GM04504 (cell line): ENCODE data around the gene HOXD1.

Experiments used
- DNase-seq: peaks from one replicate; pipeline ENCODE4 v3.0.0-alpha.2; 2012; ENCODE audit warnings: low read depth

Gene HOXD1

DNA sequence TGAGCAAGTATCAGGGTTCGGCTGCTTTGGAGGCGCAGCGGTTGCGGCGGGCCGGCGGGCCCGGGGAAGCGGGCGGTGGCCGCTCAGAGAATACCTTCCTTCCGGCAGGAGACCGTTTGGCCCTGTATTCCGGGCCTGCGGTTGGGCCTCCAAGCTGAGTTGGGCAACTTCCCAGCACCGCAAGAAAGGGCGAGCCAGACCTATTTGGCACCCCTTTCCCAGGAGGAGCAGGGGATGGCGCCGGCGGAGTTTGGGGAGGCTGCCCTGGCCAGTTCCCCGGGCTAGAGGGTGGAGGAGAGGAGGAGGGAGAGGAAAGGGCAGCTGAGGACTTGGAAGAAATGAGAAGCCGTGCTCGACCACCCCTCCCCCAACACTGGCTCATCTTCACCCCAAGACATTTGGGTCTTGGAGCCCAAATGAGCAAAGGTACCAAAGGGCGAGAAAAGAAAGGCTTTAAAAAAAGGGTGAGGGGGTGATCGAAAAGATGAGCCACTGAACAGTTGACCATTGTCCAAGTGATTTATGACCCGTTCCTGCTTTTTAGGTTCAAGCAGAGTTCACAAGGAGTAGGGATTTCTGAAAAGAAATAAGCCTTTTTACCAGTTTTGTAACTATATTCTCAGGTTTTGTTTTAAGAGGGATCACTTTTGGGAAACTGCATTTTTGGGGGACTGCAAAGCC, 23.0 kb upstream of the HOXD1 start:
- no peak for DNase-seq

GRCh38 chr2:176166272-176166671, 22.2 kb upstream of the HOXD1 start:
- DNase-seq, result no peak

DNA sequence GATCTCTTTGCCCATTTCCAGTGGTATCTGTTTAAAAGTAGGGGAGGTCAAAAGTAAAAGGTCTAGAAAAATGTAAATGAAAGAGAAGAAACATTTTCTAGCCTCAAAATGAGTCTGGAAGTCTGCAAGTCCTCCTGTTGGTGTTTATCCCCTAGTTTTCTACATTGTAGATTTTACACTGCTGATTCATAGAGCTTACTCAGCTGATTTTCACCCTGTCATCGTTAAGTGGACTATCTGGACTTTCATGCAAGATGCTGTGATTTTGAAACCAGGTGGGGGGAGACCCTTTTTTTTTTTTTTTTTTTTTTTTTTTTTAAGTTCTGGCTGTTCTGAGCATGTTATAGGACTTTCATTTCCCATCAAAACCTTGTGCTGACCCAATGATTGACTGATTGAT, 21.1 kb upstream of the HOXD1 start:
- DNase-seq, result no peak

- no peak for DNase-seq
Observed at GRCh38 chr2:176169181-176169580, 19.3 kb upstream of the HOXD1 start.

DNA sequence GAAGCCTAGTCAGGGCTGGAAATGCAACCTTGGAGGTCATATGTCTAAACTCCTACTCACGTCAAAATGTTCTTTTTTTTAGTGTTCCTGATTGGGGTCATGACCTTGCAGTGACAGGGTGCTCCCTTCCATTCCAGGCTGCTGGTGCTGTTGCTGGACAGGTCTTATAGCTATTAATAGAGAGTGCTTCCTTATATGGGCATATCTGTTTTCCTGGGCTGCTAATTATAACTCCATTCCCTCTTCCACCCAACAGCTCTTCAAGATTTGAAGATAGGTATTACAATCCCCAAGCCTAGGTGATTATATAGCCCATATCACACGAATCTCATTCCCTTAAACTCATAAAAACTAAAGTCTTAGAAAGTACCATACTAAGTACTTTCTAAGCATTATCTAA, 18.8 kb upstream of the HOXD1 start:
- no peak for DNase-seq

DNA sequence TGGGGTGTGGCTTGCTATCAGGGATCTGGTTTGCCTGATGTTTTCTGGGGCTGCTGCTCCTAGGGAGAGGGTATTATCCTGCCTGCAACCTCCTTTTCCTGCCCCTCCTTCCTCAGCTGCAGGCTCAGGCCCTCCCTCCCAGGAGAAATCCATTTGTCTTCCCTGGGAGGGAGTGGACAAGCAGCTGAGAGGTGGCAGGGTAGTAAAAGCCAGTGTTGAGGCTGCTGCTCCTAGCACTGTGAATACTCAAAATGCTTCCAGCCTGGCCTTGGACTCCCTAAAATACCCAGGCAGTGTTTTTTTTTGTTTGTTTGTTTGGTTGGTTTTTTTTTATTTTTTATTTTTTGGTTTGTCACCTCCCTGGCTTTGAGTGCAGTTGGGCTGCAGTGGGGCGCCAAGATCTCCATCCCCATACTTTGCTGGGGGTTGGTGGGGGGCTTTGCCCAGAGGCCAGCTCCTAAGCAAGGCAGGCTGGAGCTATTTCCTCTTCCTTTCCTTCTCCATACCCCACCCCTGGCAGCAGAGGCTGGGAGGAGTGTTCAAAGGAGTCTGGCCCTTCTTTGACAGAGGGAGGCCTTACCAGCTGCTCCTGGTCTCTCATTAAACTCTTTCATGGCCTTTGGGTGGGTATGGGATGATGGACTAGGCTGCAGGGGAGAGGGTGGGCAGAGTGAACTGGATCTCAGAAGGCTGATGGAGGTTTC, 17.7 kb upstream of the HOXD1 start:
- DNase-seq, result no peak

DNA sequence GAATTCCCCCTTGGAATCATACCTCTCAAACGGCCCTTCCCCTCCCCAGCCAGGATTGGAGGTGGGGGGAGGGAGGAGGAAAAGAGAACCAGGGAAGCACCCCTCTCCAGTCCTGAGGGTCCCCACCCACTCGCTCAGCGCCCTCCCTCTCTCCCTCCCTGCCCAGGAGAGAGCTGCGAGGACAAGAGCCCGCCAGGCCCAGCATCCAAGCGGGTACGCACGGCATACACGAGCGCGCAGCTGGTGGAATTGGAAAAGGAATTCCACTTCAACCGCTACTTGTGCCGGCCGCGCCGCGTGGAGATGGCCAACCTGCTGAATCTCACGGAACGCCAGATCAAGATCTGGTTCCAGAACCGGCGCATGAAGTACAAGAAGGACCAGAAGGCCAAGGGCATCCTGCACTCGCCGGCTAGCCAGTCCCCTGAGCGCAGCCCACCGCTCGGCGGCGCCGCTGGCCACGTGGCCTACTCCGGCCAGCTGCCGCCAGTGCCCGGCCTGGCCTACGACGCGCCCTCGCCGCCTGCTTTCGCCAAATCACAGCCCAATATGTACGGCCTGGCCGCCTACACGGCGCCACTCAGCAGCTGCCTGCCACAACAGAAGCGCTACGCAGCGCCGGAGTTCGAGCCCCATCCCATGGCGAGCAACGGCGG, 17.0 kb upstream of the HOXD1 start:
- no peak for DNase-seq

DNA sequence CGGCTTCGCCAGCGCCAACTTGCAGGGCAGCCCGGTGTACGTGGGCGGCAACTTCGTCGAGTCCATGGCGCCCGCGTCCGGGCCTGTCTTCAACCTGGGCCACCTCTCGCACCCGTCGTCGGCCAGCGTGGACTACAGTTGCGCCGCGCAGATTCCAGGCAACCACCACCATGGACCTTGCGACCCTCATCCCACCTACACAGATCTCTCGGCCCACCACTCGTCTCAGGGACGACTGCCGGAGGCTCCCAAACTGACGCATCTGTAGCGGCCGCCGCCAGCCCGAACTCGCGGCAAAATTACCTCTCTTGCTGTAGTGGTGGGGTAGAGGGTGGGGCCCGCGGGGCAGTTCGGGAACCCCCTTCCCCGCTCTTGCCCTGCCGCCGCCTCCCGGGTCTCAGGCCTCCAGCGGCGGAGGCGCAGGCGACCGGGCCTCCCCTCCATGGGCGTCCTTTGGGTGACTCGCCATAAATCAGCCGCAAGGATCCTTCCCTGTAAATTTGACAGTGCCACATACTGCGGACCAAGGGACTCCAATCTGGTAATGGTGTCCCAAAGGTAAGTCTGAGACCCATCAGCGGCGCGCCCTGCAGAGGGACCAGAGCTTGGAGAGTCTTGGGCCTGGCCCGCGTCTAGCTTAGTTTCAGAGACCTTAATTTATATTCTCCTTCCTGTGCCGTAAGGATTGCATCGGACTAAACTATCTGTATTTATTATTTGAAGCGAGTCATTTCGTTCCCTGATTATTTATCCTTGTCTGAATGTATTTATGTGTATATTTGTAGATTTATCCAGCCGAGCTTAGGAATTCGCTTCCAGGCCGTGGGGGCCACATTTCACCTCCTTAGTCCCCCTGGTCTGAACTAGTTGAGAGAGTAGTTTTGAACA, 16.2 kb upstream of the HOXD1 start:
- DNase-seq, result no peak

DNA sequence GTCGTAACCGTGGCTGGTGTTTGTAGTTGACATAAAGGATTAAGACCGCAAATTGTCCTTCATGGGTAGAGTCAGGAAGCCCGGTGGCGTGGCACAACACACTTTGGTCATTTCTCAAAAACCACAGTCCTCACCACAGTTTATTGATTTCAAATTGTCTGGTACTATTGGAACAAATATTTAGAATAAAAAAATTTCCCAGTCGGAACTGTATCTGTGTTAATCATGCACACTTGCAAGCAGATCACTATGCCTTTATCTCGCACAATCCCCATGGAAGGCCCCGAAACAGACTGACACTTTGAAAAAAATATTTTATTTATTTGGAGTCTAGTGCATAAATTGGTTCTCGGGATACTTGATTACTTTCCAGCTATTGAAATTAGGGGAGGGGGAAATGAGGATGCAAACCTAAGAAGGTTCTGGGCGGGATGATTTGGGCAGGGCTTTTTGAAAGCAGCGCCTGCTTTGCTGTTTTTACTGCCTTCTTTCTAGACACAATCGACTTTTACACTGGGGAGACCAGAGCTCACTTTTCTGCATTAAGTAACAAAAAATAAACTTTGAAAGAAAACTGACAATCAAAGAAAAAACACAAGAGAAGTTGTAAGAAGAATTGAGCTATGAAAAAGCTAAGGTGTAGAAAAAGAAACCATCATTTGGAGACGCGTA, 15.4 kb upstream of the HOXD1 start:
- no peak for DNase-seq

GRCh38 chr2:176173567-176174381, 14.7 kb upstream of the HOXD1 start:
- DNase-seq, result no peak

DNA sequence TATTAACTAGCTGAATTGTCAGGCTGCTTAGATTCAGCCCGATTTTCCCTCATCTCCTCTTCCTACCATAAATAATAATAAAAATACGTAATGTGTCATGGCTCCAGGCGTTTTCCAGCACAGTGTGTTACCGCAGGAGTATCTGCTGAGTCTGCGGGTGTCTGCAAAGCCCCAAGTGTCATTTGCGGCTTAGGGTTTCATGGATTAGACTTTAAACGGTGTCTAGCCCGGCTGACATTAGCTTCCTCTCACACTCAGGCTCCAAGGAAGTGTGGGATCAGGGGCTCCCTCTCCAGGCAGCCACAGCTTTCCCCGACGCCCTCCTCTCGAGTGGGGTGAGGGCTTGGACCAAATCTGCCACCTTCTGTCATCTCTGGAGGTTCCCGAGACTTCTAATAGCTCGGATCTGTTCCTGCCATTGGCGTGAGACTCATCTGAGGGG, 14.1 kb upstream of the HOXD1 start:
- DNase-seq, result no peak

- no peak for DNase-seq
Observed at GRCh38 chr2:176174824-176175708, 13.4 kb upstream of the HOXD1 start.

DNA sequence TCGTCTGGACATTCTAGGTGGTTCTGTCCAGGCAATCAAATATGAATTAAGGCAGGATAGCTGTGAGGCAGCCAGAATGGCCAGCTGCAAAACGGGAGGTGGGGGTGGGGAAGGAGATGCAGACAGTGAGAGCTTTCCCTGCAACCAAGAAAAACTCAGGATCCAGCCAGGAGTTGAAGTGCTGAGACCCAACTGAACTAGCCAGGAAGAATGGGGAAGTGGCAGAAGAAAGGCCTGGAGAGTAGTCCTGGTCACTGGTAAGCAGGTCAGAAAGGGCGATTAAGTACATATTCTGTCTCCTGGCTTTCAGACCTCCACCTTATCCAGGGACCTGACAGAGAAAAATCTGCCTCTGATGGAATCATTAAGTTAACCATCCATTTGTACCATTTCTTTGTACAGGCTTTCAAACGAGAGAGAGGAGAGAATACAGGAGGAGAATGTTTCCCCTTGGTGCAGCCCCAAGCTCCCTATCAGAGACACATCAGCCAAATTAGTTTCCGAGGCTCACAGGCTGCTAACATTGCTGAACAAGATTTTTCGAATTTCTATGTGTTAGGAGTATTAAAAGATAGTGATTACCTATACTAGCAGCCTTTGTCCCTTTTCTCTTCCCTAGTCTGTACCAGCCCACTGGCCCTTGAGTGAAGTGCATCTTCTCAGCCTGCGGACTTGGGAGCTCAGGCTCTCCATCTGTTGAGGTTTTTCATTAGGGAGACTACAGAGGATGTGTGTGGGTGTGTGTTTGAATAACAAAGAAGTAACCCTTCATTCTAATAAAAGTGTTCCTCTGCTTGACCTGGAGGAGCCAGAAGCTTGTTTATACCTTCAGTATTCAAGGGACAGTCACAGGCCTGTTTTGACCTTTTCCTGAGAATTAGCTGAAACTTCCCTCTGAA, 12.5 kb upstream of the HOXD1 start:
- DNase-seq, result no peak

DNA sequence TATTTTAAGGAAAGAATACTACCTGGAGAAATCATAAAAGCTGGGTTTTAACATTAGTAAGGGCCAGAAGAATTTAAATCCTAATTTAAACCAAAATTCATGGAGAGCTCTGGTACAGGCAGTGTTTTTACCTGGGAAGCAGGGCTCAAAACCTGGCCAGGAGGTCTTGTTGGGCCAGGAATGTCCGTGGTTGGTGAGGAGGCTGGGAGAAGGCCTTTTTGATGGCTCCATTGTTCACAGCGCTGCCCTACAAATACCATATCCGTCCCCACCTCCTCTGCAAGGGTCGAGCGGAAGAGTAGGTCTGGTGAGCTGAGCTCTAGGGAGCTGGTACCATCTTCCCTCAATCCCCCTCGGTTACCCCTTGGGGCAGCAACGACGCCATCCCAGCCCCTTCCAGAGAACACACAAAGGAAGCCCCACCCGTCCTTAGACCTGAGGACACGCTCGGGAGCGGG, 10.9 kb upstream of the HOXD1 start:
- DNase-seq, result no peak

- no peak for DNase-seq
Observed at GRCh38 chr2:176178038-176178756, 10.3 kb upstream of the HOXD1 start.

GRCh38 chr2:176178757-176179295, 9.6 kb upstream of the HOXD1 start:
- DNase-seq, result no peak

DNA sequence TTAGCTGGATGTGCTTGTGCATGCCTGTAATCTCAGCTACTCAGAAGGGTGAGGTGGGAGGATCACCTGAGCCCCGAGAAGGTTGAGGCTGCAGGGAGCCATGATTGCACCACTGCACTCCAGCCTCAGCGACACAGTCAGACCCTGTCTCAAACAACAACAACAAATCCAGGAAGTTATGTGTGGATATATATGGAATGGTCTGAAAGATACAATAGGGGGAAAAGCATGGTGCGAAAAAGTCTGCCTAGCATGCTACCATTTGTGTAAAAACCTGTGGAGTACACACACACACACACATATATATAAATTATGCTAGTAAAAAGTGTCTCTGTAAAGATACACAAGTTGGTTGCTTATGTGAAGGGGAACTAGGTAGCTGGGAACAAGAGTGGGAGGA, 6.9 kb upstream of the HOXD1 start:
- DNase-seq, result no peak

- no peak for DNase-seq
Observed at GRCh38 chr2:176182671-176183070, 5.8 kb upstream of the HOXD1 start.
